HFFc6 (cell line): ENCODE data around the gene CYP11A1. TPM values are rescaled to one million over a fixed set of nuclear protein-coding genes. Genes with fewer than 3 reads are reported as not detected.

Experiments
- DNase-seq: peaks from one replicate; pipeline ENCODE4 v3.0.0-alpha.2; 2018
- H3K27ac Mint-ChIP-seq: 2 replicates; pipeline ENCODE4 v1.8.0; 2020; ENCODE audit warnings: mild to moderate bottlenecking, mixed read lengths
- H3K27me3 Mint-ChIP-seq: 2 replicates; pipeline ENCODE4 v1.8.0; 2021; ENCODE audit warnings: mild to moderate bottlenecking, moderate library complexity, mixed read lengths; ENCODE audit not compliant: insufficient read depth
- H3K36me3 Mint-ChIP-seq: 2 replicates; pipeline ENCODE4 v1.8.0; 2021; ENCODE audit warnings: low read depth, mixed read lengths
- H3K4me1 Mint-ChIP-seq: 2 replicates; pipeline ENCODE4 v1.8.0; 2020; ENCODE audit warnings: low read depth, mixed read lengths
- H3K4me3 Mint-ChIP-seq: 2 replicates; pipeline ENCODE4 v1.8.0; 2020; ENCODE audit warnings: mild to moderate bottlenecking, moderate library complexity, mixed read lengths
- H3K9me3 Mint-ChIP-seq: 2 replicates; pipeline ENCODE4 v1.8.0; 2020; ENCODE audit warnings: mild to moderate bottlenecking, mixed read lengths
- CTCF ChIP-seq: fragments of 200-600 bp; sonication (generic); IDR thresholded peaks from 2 replicates; pipeline ENCODE4 v1.5.0; 2021; ENCODE audit warnings: antibody characterized with exemption, mild to moderate bottlenecking
- long read RNA-seq: library from polyadenylated mRNA; unstranded; transcript quantifications from one replicate; pipeline ENCODE4 v2.0.0, GENCODE V29; 2019
- total RNA-seq, 6 experiments: library from RNA; stranded (reverse); fragmentation: NEBNext Ultra II Directional; extraction: Animal tissue kit (Norgen Biotek cat#: 25700); gene quantifications; 2 replicates in 1 of 6; 3 replicates in 5 of 6; pipeline ENCODE4 v1.2.3, GENCODE V29; 2021

Gene CYP11A1
- under 1 TPM in 4 of 6 experiments, not detected in 2; 0.12 to 0.17 (median 0.14) TPM for total RNA-seq
- long read RNA-seq, partial matches to known transcripts: 0 of 1 reads
- long read RNA-seq, other reads (novel, unspliced or antisense): 1 of 1 reads

GRCh38 chr15:74367296-74367854 lies at the start of gene CYP11A1:
Gene CYP11A1, minus strand, starts transcription at chr15:74367646. Its CDS starts 61 bp downstream, at chr15:74367585.
- H3K27me3 Mint-ChIP-seq: peaks cover 20% of the 10 kb centered on the region
- no peak for DNase-seq
- no peaks in the 10 kb centered on the region for H3K9me3 Mint-ChIP-seq
- peak within 1 kb of the TSS; percentile 80 for H3K4me3 Mint-ChIP-seq
- no peak within 1 kb of the TSS for H3K27ac Mint-ChIP-seq
- TF ChIP-seq CTCF: no peak
- H3K36me3 Mint-ChIP-seq: no peaks in the 10 kb centered on the region
- H3K4me1 Mint-ChIP-seq: peaks cover 16% of the 10 kb centered on the region

GRCh38 chr15:74417225-74417624 lies 49.8 kb upstream of the CYP11A1 start:
- H3K27ac Mint-ChIP-seq: peak overlapping the region; percentile 80
- peak overlapping the region; percentile 75 for H3K4me3 Mint-ChIP-seq
- DNase-seq: peak; percentile 82
- TF ChIP-seq CTCF: no peak
- H3K27me3 Mint-ChIP-seq: peaks cover 5% of the 10 kb centered on the region
- H3K4me1 Mint-ChIP-seq: peaks cover 95% of the 10 kb centered on the region
- H3K36me3 Mint-ChIP-seq: peaks cover 33% of the 10 kb centered on the region
- no peaks in the 10 kb centered on the region for H3K9me3 Mint-ChIP-seq

- H3K36me3 Mint-ChIP-seq: peaks cover 38% of the 10 kb centered on the region
- H3K27ac Mint-ChIP-seq: peak overlapping the region; percentile 80
- H3K4me1 Mint-ChIP-seq: peaks cover 90% of the 10 kb centered on the region
- no peak for DNase-seq
- TF ChIP-seq CTCF: no peak
- peak overlapping the region; percentile 12; the same call in 1 of the 2 replicates for H3K4me3 Mint-ChIP-seq
- no peaks in the 10 kb centered on the region for H3K9me3 Mint-ChIP-seq
- peaks cover 5% of the 10 kb centered on the region for H3K27me3 Mint-ChIP-seq
Measured at GRCh38 chr15:74415966-74416916, 48.8 kb upstream of the CYP11A1 start.

GRCh38 chr15:74414603-74415338 lies 47.3 kb upstream of the CYP11A1 start:
- Mint-ChIP-seq H3K36me3 (peaks cover 38% of the 10 kb centered on the region), H3K9me3 (no peaks in the 10 kb centered on the region), H3K4me3 (no peak overlapping the region; the same call in 1 of the 2 replicates), H3K4me1 (peaks cover 76% of the 10 kb centered on the region), H3K27ac (peak overlapping the region; percentile 80), H3K27me3 (peaks cover 5% of the 10 kb centered on the region)
- no peak for DNase-seq
- no peak for TF ChIP-seq CTCF

GRCh38 chr15:74414081-74414580 lies 46.7 kb upstream of the CYP11A1 start:
- no peak for DNase-seq
- Mint-ChIP-seq H3K27me3 (peaks cover 5% of the 10 kb centered on the region), H3K36me3 (peaks cover 38% of the 10 kb centered on the region), H3K4me3 (no peak overlapping the region; the same call in 1 of the 2 replicates), H3K9me3 (no peaks in the 10 kb centered on the region), H3K4me1 (peaks cover 70% of the 10 kb centered on the region), H3K27ac (peak overlapping the region; percentile 80)
- no peak for TF ChIP-seq CTCF
